SK-N-MC (cell line): Measurements from ENCODE around the gene USF1.
"Not testable (repeated sequence)": the region's sequence is repeated elsewhere in the genome, so short reads cannot be mapped to it uniquely, and the experiment has no call there.

Experiments used
- DNase-seq: peaks from one replicate; pipeline ENCODE4 v3.0.0-alpha.2; 2011; ENCODE audit warnings: low read depth, low spot score
- H3K27ac ChIP-seq: fragments of 200-600 bp; sonication (generic); 2 replicates; pipeline ENCODE4 v1.5.1; 2016; ENCODE audit warnings: mixed run types
- H3K36me3 ChIP-seq: fragments of 200-600 bp; sonication (generic); 2 replicates; pipeline ENCODE4 v1.6.1; 2017; ENCODE audit warnings: antibody characterized with exemption, low read length, mixed read lengths; ENCODE audit not compliant: insufficient read depth
- H3K4me3 ChIP-seq: fragments of 200-600 bp; sonication (generic); 2 replicates; pipeline ENCODE4 v1.5.1; 2016
- H3K9ac ChIP-seq: fragments of 200-600 bp; sonication (generic); 2 replicates; pipeline ENCODE4 v1.8.0; 2017; ENCODE audit warnings: mixed run types, mixed read lengths; ENCODE audit not compliant: insufficient read length
- H3K9me3 ChIP-seq: fragments of 200-600 bp; sonication (generic); 2 replicates; pipeline ENCODE4 v1.6.1; 2017; ENCODE audit warnings: low read depth, mild to moderate bottlenecking, antibody characterized with exemption, low read length, moderate library complexity, mixed read lengths
- EZH2 ChIP-seq: fragments of 200-600 bp; sonication (generic); IDR thresholded peaks from one replicate; pipeline ENCODE4 v1.6.1; 2017; ENCODE audit warnings: antibody characterized with exemption
- FOXP2 ChIP-seq: optimal IDR thresholded peaks from 2 replicates; pipeline ENCODE3; 2011; ENCODE audit warnings: mild to moderate bottlenecking, moderate library complexity; ENCODE audit not compliant: insufficient read depth; ENCODE audit errors: extremely low read length, control extremely low read depth
- POLR2AphosphoS5 ChIP-seq: IDR thresholded peaks from 2 replicates; pipeline ENCODE4 v1.6.1; 2012; ENCODE audit warnings: mild to moderate bottlenecking, low read depth, low read length, borderline replicate concordance

Gene USF1

GRCh38 chr1:161071886-161072371, 26.2 kb upstream of the USF1 start:
- TF ChIP-seq EZH2 = no peak
- no peak for TF ChIP-seq FOXP2
- TF ChIP-seq POLR2AphosphoS5 = no peak
- H3K4me3 ChIP-seq = no peak overlapping the region
- no peak overlapping the region for H3K27ac ChIP-seq
- no peak for DNase-seq
- no peaks in the 10 kb centered on the region for H3K9me3 ChIP-seq
- no peak overlapping the region for H3K9ac ChIP-seq
- no peaks in the 10 kb centered on the region for H3K36me3 ChIP-seq

- H3K9me3 ChIP-seq = no peaks in the 10 kb centered on the region
Measured at GRCh38 chr1:161070761-161071160, 25.0 kb upstream of the USF1 start.

GRCh38 chr1:161069731-161070270, 24.0 kb upstream of the USF1 start, which contains the start of gene ARHGAP30:
ARHGAP30 (minus strand) TSS chr1:161069891; CDS start chr1:161069624, 267 bp downstream.
- Histone ChIP-seq H3K36me3 (no peaks in the 10 kb centered on the region), H3K4me3 (no peak within 1 kb of the TSS), H3K9me3 (no peaks in the 10 kb centered on the region), H3K9ac (no peak within 1 kb of the TSS), H3K27ac (no peak within 1 kb of the TSS)
- TF ChIP-seq EZH2 = no peak
- no peak for TF ChIP-seq POLR2AphosphoS5
- DNase-seq = no peak

More at GRCh38 chr1:161070761-161071160, 25.0 kb upstream of the USF1 start:
- DNase-seq = no peak
- no peak for TF ChIP-seq POLR2AphosphoS5
- TF ChIP-seq EZH2 = no peak
- no peak for TF ChIP-seq FOXP2
- Histone ChIP-seq H3K27ac (no peak overlapping the region), H3K36me3 (no peaks in the 10 kb centered on the region), H3K9ac (no peak overlapping the region), H3K4me3 (no peak overlapping the region)

- Histone ChIP-seq H3K4me3 (no peak overlapping the region), H3K36me3 (no peaks in the 10 kb centered on the region), H3K9ac (no peak overlapping the region), H3K9me3 (no peaks in the 10 kb centered on the region), H3K27ac (no peak overlapping the region)
- TF ChIP-seq POLR2AphosphoS5 = no peak
- TF ChIP-seq FOXP2 = no peak
- TF ChIP-seq EZH2 = no peak
- no peak for DNase-seq
Measured at GRCh38 chr1:161069241-161069640, 23.5 kb upstream of the USF1 start.

- no peak overlapping the region for H3K4me3 ChIP-seq
- H3K36me3 ChIP-seq = no peaks in the 10 kb centered on the region
- TF ChIP-seq POLR2AphosphoS5 = no peak
- no peak for TF ChIP-seq EZH2
- no peak for TF ChIP-seq FOXP2
- no peaks in the 10 kb centered on the region for H3K9me3 ChIP-seq
- H3K27ac ChIP-seq = no peak overlapping the region
- DNase-seq = no peak
- H3K9ac ChIP-seq = no peak overlapping the region
Measured at GRCh38 chr1:161068306-161069234, 22.8 kb upstream of the USF1 start.

- TF ChIP-seq EZH2 (no peak), FOXP2 (no peak), POLR2AphosphoS5 (no peak)
- H3K9ac ChIP-seq = no peak overlapping the region
- H3K9me3 ChIP-seq = no peaks in the 10 kb centered on the region
- no peak overlapping the region for H3K4me3 ChIP-seq
- no peaks in the 10 kb centered on the region for H3K36me3 ChIP-seq
- no peak for DNase-seq
- no peak overlapping the region for H3K27ac ChIP-seq
Measured at GRCh38 chr1:161066694-161067093, 20.9 kb upstream of the USF1 start.

GRCh38 chr1:161065681-161066080, 19.9 kb upstream of the USF1 start:
- not testable (repeated sequence) for H3K36me3 ChIP-seq, DNase-seq, H3K4me3 ChIP-seq

GRCh38 chr1:161063936-161064335, 18.2 kb upstream of the USF1 start:
- not testable (repeated sequence) for H3K9me3 ChIP-seq, H3K27ac ChIP-seq, H3K9ac ChIP-seq, H3K4me3 ChIP-seq, H3K36me3 ChIP-seq, DNase-seq

More at GRCh38 chr1:161065681-161066080, 19.9 kb upstream of the USF1 start:
- H3K9ac ChIP-seq, H3K27ac ChIP-seq, H3K9me3 ChIP-seq: not testable (repeated sequence)

GRCh38 chr1:161061419-161061818, 15.6 kb upstream of the USF1 start:
- no peak overlapping the region for H3K27ac ChIP-seq
- H3K9ac ChIP-seq = no peak overlapping the region
- no peaks in the 10 kb centered on the region for H3K36me3 ChIP-seq
- no peak for DNase-seq
- no peak overlapping the region for H3K4me3 ChIP-seq
- H3K9me3 ChIP-seq = no peaks in the 10 kb centered on the region
- TF ChIP-seq EZH2 (no peak), FOXP2 (no peak), POLR2AphosphoS5 (no peak)
